ENCODE data around the gene TTBK1.

Gene TTBK1

DNA sequence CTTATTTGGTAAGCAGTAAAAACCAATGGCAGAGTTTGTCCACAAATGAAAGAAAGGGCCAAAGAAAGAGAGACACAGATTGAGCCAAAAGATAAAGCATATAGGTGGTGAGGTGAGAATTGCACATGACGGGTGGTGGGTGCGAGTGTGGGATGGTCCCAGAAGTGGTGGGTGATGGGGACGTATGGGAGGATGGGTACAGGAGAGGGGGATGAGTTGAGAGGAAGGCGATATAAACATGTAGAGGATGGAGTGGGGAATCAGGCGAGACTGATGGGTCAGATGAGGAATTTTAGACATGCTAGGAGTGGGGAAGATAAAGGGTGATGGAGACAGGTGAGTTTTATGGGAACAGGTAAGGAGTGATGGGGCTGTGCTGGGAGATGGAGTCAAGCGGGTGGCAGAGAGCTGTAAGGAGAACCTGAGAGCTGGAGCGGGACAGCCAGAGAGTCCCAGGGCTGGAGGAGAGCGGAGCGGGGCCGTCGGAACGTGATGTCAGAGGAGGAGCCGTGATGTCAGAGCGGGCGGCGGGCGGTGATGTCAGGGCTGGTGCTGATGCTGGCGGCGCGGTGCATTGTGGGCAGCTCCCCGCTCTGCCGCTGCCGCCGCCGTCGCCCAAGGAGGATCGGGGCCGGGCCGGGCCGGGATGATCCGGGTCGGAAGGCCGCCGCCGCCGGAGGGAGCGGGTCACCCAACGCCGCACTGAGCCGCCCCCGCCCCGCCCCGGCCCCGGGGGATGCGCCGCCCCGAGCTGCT lies at the start of gene TTBK1:
Gene TTBK1 (plus strand): TSS at position 574 of the 756 bp plus-strand sequence. CDS start 3,180 bp downstream, outside the sequence.
- Histone ChIP-seq H3K4me3 (ENCODE audit: low read length in 2 of 2) (no peak within 1 kb of the TSS), H3K4me1 (ENCODE audit: control insufficient read depth in 2 of 2, insufficient read depth in 2 of 2, low read length in 2 of 2) (peaks cover 7 to 14% of the 10 kb centered on the region in 2 donors), H3K27ac (ENCODE audit: low read depth in 2 of 2, low read length in 2 of 2) (no peak within 1 kb of the TSS), H3K9me3 (ENCODE audit: control insufficient read depth in 2 of 2, low read length in 2 of 2) (no peaks in the 10 kb centered on the region), H3K27me3 (ENCODE audit: control insufficient read depth in 2 of 2, insufficient read depth in 2 of 2, low read length in 2 of 2) (peaks cover 30 to 43% of the 10 kb centered on the region in 2 donors), H3K36me3 (ENCODE audit: control insufficient read depth in 2 of 2, insufficient read depth in 2 of 2, low read length in 2 of 2) (no peaks in the 10 kb centered on the region), H3K9ac (ENCODE audit: low read depth in 1 of 2, low read length in 2 of 2) (no peak within 1 kb of the TSS)

DNA sequence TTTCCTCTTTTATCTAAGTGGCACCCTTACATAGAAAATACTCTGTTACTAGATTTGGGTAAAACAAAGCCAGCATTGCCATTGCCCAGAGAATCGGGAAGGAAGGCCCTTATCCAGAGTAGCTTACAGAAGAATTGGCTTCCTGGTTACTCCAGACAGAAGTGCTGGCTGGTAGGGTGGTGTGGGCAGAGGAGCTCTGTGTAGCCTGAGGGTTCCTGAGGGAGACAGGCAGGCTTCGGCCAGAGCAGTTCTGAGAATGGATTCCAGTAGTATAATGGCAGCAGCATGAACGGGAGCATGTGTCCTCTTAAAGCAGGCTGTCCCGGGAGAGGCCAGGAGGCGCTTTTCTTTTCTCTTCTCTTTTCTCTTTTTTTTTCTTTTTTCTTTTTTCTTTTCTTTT lies 49.4 kb upstream of the TTBK1 start:
- Histone ChIP-seq H3K4me3 (ENCODE audit: low read length in 2 of 2) (no peak overlapping the region), H3K9me3 (ENCODE audit: control insufficient read depth in 2 of 2, low read length in 2 of 2) (no peaks in the 10 kb centered on the region), H3K27me3 (ENCODE audit: control insufficient read depth in 2 of 2, insufficient read depth in 2 of 2, low read length in 2 of 2) (no peaks in the 10 kb centered on the region), H3K9ac (ENCODE audit: low read depth in 1 of 2, low read length in 2 of 2) (no peak overlapping the region), H3K36me3 (ENCODE audit: control insufficient read depth in 2 of 2, insufficient read depth in 2 of 2, low read length in 2 of 2) (peaks cover 18 to 35% of the 10 kb centered on the region in 2 donors), H3K27ac (ENCODE audit: low read depth in 2 of 2, low read length in 2 of 2) (no peak overlapping the region), H3K4me1 (ENCODE audit: control insufficient read depth in 2 of 2, insufficient read depth in 2 of 2, low read length in 2 of 2) (no peaks in the 10 kb centered on the region)

DNA sequence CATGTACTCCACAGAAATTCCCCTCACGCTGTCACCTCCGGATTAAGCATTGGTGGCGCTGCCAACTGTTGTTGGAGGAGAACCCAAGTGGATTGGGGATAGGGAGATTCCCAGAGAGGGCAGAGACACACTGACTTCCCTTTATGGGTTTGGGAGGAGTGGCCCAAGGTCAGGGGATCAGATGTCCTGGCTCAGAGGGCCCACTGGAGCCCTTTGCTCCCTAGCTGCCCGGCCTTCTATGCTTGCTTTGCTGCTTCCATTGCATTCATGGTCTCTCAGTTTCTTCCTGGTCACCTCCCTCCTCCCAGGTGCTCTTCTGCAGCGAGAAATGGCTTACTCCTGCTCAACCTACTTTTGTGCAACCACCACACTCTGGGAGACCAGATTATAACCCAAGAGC lies 46.9 kb upstream of the TTBK1 start:
- Histone ChIP-seq H3K27ac (ENCODE audit: low read depth in 2 of 2, low read length in 2 of 2) (no peak overlapping the region), H3K27me3 (ENCODE audit: control insufficient read depth in 2 of 2, insufficient read depth in 2 of 2, low read length in 2 of 2) (no peaks in the 10 kb centered on the region), H3K36me3 (ENCODE audit: control insufficient read depth in 2 of 2, insufficient read depth in 2 of 2, low read length in 2 of 2) (peaks cover 32 to 51% of the 10 kb centered on the region in 2 donors), H3K9me3 (ENCODE audit: control insufficient read depth in 2 of 2, low read length in 2 of 2) (no peaks in the 10 kb centered on the region), H3K4me1 (ENCODE audit: control insufficient read depth in 2 of 2, insufficient read depth in 2 of 2, low read length in 2 of 2) (no peaks in the 10 kb centered on the region), H3K9ac (ENCODE audit: low read depth in 1 of 2, low read length in 2 of 2) (no peak overlapping the region), H3K4me3 (ENCODE audit: low read length in 2 of 2) (no peak overlapping the region)

DNA sequence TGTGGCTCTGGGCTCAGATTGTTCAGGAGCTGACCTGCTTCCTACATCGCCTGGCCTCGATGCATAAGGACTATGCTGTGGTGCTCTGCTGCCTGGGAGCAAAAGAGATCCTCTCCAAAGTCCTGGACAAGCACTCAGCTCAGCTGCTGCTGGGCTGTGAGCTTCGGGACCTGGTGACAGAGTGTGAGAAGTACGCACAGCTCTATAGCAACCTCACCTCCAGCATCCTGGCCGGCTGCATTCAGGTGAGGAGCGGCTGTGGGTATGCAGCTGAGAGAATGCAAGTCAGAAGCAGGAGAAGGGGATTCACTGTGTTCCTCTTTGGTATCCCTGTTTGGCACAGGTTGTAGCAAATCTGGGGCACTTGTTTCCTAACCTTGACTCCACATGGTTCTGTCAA lies 43.4 kb upstream of the TTBK1 start:
- peaks cover 29 to 43% of the 10 kb centered on the region in 2 donors for H3K36me3 ChIP-seq (ENCODE audit: control insufficient read depth in 2 of 2, insufficient read depth in 2 of 2, low read length in 2 of 2)

DNA sequence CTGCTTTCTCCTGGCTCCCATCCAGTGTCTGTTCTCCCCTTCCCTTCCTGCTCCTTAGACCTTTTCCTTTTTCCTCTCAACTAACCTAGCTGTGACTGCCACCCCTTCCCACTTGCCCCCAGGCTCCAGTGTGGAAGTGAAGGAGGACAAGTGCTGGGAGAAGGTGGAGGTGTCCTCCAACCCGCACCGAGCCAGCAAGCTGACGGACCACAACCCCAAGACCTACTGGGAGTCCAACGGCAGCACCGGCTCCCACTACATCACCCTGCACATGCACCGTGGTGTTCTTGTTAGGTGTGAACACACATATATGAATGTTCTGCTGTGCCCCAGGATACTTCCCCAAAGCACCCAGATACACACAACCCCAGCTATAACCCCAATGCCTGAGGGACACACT lies 42.7 kb upstream of the TTBK1 start:
- Histone ChIP-seq H3K36me3 (ENCODE audit: control insufficient read depth in 2 of 2, insufficient read depth in 2 of 2, low read length in 2 of 2) (peaks cover 29 to 40% of the 10 kb centered on the region in 2 donors), H3K9me3 (ENCODE audit: control insufficient read depth in 2 of 2, low read length in 2 of 2) (no peaks in the 10 kb centered on the region), H3K27me3 (ENCODE audit: control insufficient read depth in 2 of 2, insufficient read depth in 2 of 2, low read length in 2 of 2) (no peaks in the 10 kb centered on the region), H3K9ac (ENCODE audit: low read depth in 1 of 2, low read length in 2 of 2) (no peak overlapping the region), H3K4me1 (ENCODE audit: control insufficient read depth in 2 of 2, insufficient read depth in 2 of 2, low read length in 2 of 2) (no peaks in the 10 kb centered on the region), H3K4me3 (ENCODE audit: low read length in 2 of 2) (no peak overlapping the region), H3K27ac (ENCODE audit: low read depth in 2 of 2, low read length in 2 of 2) (no peak overlapping the region)

More for the DNA sequence above, 43.4 kb upstream of the TTBK1 start:
- H3K27ac ChIP-seq (ENCODE audit: low read depth in 2 of 2, low read length in 2 of 2): no peak overlapping the region
- no peak overlapping the region for H3K9ac ChIP-seq (ENCODE audit: low read depth in 1 of 2, low read length in 2 of 2)
- H3K9me3 ChIP-seq (ENCODE audit: control insufficient read depth in 2 of 2, low read length in 2 of 2): no peaks in the 10 kb centered on the region
- H3K4me3 ChIP-seq (ENCODE audit: low read length in 2 of 2): no peak overlapping the region
- no peaks in the 10 kb centered on the region for H3K27me3 ChIP-seq (ENCODE audit: control insufficient read depth in 2 of 2, insufficient read depth in 2 of 2, low read length in 2 of 2)
- no peaks in the 10 kb centered on the region for H3K4me1 ChIP-seq (ENCODE audit: control insufficient read depth in 2 of 2, insufficient read depth in 2 of 2, low read length in 2 of 2)

DNA sequence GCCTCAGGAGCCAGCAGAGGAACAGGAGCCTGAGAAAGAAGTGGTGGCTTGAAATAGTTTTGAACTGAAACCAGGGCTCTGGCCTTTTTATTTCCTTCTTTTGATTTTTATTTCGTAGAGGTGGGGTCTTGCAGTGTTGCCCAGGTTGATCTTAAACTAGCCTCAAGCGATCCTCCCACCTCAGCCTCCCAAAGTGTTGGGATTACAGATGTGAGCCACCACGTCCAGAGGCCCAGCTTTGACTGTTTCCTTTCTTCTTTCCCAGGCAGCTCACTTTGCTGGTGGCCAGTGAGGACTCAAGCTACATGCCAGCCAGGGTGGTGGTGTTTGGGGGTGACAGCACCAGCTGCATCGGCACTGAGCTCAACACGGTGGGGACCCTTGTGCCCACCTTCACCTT lies 40.8 kb upstream of the TTBK1 start:
- H3K9ac ChIP-seq (ENCODE audit: low read depth in 1 of 2, low read length in 2 of 2): no peak overlapping the region
- no peak overlapping the region for H3K27ac ChIP-seq (ENCODE audit: low read depth in 2 of 2, low read length in 2 of 2)
- no peaks in the 10 kb centered on the region for H3K27me3 ChIP-seq (ENCODE audit: control insufficient read depth in 2 of 2, insufficient read depth in 2 of 2, low read length in 2 of 2)
- H3K4me3 ChIP-seq (ENCODE audit: low read length in 2 of 2): no peak overlapping the region
- no peaks in the 10 kb centered on the region for H3K4me1 ChIP-seq (ENCODE audit: control insufficient read depth in 2 of 2, insufficient read depth in 2 of 2, low read length in 2 of 2)
- peaks cover 20 to 28% of the 10 kb centered on the region in 2 donors for H3K36me3 ChIP-seq (ENCODE audit: control insufficient read depth in 2 of 2, insufficient read depth in 2 of 2, low read length in 2 of 2)
- no peaks in the 10 kb centered on the region for H3K9me3 ChIP-seq (ENCODE audit: control insufficient read depth in 2 of 2, low read length in 2 of 2)

DNA sequence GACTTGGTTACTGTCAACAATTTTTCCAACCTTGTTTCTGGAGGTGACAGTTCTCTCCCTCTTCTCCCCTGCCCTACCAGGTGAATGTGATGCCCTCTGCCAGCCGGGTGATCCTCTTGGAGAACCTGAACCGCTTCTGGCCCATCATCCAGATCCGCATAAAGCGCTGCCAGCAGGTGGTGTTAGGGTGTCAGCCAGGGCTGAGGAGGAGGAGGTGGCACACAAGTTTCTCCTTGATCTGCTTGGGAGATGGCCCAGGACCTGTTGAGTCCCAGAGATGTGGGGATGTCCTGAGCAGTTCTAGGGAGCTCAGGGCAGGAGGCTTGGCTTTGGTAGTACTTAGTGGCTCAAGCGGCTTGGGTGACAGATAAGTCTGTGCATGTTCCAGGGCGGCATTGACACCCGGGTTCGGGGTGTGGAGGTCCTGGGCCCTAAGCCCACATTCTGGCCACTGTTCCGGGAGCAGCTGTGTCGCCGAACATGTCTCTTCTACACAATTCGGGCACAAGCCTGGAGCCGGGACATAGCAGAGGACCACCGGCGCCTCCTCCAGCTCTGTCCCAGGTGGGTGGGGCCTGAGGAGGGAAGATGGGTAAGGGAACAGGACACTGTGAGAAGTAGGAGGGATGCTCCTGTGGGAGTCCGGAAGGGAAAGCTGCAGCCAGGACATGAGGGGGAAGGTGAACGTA lies 40.1 kb upstream of the TTBK1 start:
- Histone ChIP-seq H3K9me3 (ENCODE audit: control insufficient read depth in 2 of 2, low read length in 2 of 2) (no peaks in the 10 kb centered on the region), H3K4me1 (ENCODE audit: control insufficient read depth in 2 of 2, insufficient read depth in 2 of 2, low read length in 2 of 2) (no peaks in the 10 kb centered on the region), H3K9ac (ENCODE audit: low read depth in 1 of 2, low read length in 2 of 2) (no peak overlapping the region), H3K27me3 (ENCODE audit: control insufficient read depth in 2 of 2, insufficient read depth in 2 of 2, low read length in 2 of 2) (no peaks in the 10 kb centered on the region), H3K4me3 (ENCODE audit: low read length in 2 of 2) (no peak overlapping the region), H3K27ac (ENCODE audit: low read depth in 2 of 2, low read length in 2 of 2) (no peak overlapping the region), H3K36me3 (ENCODE audit: control insufficient read depth in 2 of 2, insufficient read depth in 2 of 2, low read length in 2 of 2) (peaks cover 20 to 28% of the 10 kb centered on the region in 2 donors)

DNA sequence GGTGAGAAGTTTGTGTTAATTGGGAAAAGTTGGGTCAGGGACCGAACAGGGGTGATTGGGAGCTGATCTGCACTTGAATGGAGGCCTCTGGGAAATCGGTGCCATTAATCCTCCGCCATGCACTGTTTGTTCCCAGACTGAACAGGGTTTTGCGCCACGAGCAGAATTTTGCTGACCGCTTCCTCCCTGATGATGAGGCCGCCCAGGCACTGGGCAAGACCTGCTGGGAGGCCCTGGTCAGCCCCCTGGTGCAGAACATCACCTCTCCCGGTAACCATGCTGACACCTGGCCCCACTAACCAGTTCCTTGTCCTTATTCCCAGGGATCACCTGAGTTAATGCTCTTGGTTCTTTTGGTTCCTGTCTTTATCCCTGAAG lies 39.6 kb upstream of the TTBK1 start:
- Histone ChIP-seq H3K4me1 (ENCODE audit: control insufficient read depth in 2 of 2, insufficient read depth in 2 of 2, low read length in 2 of 2) (no peaks in the 10 kb centered on the region), H3K9me3 (ENCODE audit: control insufficient read depth in 2 of 2, low read length in 2 of 2) (no peaks in the 10 kb centered on the region), H3K27me3 (ENCODE audit: control insufficient read depth in 2 of 2, insufficient read depth in 2 of 2, low read length in 2 of 2) (no peaks in the 10 kb centered on the region), H3K9ac (ENCODE audit: low read depth in 1 of 2, low read length in 2 of 2) (no peak overlapping the region), H3K27ac (ENCODE audit: low read depth in 2 of 2, low read length in 2 of 2) (no peak overlapping the region), H3K4me3 (ENCODE audit: low read length in 2 of 2) (no peak overlapping the region), H3K36me3 (ENCODE audit: control insufficient read depth in 2 of 2, insufficient read depth in 2 of 2, low read length in 2 of 2) (peaks cover 18 to 24% of the 10 kb centered on the region in 2 donors)

DNA sequence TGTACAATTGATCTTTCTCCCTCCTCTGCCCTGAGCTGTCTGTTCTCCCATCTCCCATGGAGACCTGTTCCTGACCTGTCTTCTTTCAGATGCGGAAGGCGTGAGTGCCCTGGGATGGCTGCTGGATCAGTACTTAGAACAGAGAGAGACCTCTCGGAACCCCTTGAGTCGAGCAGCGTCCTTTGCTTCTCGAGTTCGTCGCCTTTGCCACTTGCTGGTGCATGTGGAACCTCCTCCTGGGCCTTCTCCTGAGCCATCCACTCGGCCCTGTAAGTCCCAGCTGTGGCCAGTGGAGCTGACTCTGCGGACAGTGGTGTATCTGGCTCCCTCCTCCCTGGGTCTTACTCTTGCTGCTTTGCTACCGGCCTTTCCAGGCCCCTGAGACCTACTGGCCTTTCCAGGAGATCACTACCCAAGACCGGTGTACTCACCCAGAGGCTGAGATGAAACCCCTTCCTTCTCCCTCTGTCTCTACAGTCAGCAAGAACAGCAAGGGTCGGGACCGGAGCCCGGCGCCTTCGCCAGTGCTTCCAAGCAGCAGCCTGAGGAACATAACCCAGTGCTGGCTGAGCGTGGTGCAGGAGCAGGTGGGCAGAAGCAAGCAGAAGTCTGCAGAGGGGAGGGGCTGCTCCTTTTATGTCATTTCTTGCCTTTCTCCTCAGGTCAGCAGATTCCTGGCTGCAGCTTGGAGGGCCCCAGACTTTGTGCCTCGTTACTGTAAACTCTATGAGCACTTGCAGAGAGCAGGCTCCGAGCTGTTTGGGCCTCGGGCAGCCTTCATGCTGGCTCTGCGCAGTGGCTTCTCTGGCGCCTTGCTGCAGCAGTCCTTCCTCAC lies 38.8 kb upstream of the TTBK1 start:
- Histone ChIP-seq H3K27me3 (ENCODE audit: control insufficient read depth in 2 of 2, insufficient read depth in 2 of 2, low read length in 2 of 2) (no peaks in the 10 kb centered on the region), H3K27ac (ENCODE audit: low read depth in 2 of 2, low read length in 2 of 2) (no peak overlapping the region), H3K4me1 (ENCODE audit: control insufficient read depth in 2 of 2, insufficient read depth in 2 of 2, low read length in 2 of 2) (no peaks in the 10 kb centered on the region), H3K4me3 (ENCODE audit: low read length in 2 of 2) (no peak overlapping the region), H3K9ac (ENCODE audit: low read depth in 1 of 2, low read length in 2 of 2) (no peak overlapping the region), H3K9me3 (ENCODE audit: control insufficient read depth in 2 of 2, low read length in 2 of 2) (no peaks in the 10 kb centered on the region), H3K36me3 (ENCODE audit: control insufficient read depth in 2 of 2, insufficient read depth in 2 of 2, low read length in 2 of 2) (peaks cover 18 to 21% of the 10 kb centered on the region in 2 donors)

DNA sequence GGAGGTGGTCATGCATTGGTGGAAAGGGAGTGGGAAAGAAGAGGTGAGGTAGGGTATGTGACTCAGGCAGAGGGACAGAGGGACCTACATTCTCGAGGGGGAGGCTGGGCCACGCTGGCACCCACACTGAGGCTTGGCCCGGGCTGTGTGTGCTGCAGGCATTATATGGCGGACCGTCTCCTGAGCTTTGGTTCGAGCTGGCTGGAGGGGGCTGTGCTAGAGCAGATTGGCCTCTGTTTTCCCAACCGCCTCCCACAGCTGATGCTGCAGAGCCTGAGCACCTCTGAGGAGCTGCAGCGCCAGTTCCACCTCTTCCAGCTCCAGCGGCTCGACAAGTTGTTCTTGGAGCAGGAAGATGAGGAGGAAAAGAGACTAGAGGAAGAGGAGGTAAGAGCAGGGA lies 37.4 kb upstream of the TTBK1 start:
- H3K27ac ChIP-seq (ENCODE audit: low read depth in 2 of 2, low read length in 2 of 2): no peak overlapping the region
- no peak overlapping the region for H3K9ac ChIP-seq (ENCODE audit: low read depth in 1 of 2, low read length in 2 of 2)
- no peaks in the 10 kb centered on the region for H3K27me3 ChIP-seq (ENCODE audit: control insufficient read depth in 2 of 2, insufficient read depth in 2 of 2, low read length in 2 of 2)
- H3K4me1 ChIP-seq (ENCODE audit: control insufficient read depth in 2 of 2, insufficient read depth in 2 of 2, low read length in 2 of 2): no peaks in the 10 kb centered on the region
- H3K4me3 ChIP-seq (ENCODE audit: low read length in 2 of 2): no peak overlapping the region
- H3K9me3 ChIP-seq (ENCODE audit: control insufficient read depth in 2 of 2, low read length in 2 of 2): no peaks in the 10 kb centered on the region
- peaks cover 6 to 11% of the 10 kb centered on the region in 2 donors for H3K36me3 ChIP-seq (ENCODE audit: control insufficient read depth in 2 of 2, insufficient read depth in 2 of 2, low read length in 2 of 2)

Data from mucosa of rectum (tissue), 2 donors.